T1000 (cell line): ENCODE results near the gene RBFOX1.

ENCODE experiments used
- DNase-seq: peaks from one replicate; lab custom pipeline; 2025; ENCODE audit warnings: mixed read lengths; lab: John Stamatoyannopoulos, UW

The RBFOX1 gene

DNA sequence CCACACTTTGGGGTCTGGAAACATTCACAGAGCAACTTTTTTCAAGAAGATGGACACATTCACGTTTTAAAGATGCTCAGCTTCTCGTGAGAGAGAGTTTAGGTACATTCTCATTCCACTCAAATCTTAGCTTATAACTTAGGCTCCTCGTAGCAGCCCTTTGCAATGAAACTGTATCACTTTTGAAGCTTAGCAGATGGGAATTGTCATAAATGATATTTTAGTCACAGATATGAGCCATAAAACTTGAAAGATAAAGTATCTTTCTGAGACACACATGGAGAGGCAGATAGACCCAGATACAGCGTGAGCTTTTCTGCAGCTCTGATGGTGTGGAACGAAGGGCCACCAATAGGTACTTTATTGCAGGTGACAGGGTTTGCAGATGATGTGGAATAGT is 41.1 kb downstream of the RBFOX1 start:
- no peak for DNase-seq

DNA sequence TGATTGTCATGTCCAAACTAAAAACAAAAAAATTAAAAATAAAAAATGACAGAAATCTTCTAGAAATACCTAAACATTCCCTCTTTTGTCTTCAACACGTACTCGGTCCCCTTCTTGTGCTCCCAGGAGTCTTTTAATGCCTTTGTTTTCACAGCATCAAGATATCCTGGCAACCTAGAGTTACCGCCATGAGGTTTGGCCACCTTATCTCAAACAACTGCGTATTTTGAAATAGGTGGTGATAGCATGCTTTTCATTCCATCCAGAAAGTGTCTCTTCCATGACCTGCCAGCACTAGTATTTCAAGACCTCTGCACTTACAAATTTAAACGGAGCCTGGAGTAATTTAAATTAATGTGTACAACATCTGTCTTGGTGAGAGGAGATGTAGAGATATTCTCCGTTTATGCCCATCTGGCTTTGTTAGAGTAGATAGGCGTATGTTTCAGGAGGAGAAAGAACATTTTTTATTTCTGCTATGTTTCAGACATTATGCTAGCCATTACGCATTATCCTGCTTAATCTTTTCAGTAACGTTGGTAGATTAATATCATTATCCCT is 42.0 kb downstream of the RBFOX1 start:
- DNase-seq: no peak

DNA sequence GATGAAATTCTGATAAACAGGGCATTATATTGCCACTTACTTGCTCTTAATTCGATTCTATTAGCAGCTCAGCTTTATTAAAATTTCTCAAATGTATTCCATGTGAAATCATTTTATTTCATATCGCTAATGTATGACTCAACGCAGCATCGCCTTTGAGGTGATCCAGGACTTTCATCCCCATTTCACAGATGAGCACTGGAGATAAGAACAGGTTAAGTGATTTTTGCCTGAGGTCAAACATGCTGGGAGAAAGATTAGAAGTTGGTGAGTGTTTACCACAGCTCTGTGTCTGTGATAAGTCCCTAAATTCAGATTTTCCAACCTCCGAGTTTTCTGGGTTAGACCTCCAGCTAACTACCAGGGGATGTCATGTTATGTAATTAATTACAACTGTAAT is 43.6 kb downstream of the RBFOX1 start:
- no peak for DNase-seq

DNA sequence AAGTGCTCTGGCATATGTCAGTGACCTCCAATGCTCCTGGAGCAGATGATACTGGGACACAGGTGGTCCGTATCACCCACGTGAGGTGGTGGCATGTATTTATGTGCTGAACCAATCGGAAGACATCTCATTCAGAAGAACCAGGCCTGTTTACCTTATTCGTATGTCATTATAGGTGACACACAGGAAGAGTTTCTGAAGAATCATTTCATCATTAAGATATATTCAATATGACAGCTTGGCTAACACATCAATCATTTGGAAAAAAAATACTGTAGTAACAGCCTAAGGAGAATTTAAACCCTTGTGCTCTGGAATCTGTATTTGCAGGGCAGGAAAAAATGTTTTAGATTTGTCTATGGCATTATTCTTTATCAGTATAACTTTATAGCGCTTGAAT is 44.6 kb downstream of the RBFOX1 start:
- no peak for DNase-seq

DNA sequence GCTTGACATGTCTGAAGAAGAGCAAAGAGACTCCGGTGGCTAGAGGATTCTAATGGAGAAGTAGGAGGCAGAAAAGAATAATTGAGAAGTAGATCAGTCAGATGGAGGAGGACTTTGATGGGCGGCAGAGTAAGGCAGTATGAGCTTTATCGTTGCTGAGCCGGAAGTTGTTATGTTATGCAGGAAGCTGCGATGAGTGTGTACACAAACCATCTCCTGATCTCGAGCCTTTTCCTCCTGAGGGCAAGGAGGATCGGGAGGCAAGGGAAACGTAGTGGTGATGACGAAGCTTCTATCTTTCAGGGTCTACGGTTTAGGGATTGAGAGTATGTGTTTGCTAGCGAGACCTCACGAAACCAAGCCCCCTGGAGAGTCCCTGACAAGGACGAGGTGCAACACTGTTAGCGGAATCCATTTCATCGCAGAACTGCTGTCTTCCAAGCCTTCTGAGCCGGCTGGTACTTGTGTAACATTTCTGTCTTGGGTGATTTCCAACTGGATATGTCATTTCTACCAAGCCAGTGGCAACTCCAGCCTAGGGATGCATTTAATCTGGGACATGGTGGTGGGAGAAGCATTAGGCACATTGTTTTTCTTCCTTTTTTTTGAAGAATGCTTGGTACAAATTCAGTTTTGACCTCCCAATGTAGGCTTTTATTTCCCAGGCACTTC is 45.5 kb downstream of the RBFOX1 start:
- no peak for DNase-seq

DNA sequence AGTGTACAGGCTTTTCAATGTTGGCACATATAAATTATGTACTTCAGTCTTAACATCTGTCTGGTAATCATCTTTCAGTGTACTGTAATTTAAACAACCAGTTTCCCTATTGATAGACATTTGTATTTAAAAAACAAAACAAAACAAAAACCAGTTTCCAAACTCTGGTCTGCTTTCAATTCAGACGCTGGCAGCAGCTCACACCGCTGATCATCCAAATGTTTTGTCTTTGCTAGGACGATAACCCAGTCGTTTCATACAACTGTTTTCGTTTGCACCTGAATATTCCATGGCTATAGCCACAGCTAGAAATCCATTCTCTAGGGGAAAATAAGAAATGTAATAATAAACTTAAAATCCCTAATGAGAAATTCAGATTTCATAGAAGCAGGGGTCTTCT is 47.8 kb downstream of the RBFOX1 start:
- no peak for DNase-seq

DNA sequence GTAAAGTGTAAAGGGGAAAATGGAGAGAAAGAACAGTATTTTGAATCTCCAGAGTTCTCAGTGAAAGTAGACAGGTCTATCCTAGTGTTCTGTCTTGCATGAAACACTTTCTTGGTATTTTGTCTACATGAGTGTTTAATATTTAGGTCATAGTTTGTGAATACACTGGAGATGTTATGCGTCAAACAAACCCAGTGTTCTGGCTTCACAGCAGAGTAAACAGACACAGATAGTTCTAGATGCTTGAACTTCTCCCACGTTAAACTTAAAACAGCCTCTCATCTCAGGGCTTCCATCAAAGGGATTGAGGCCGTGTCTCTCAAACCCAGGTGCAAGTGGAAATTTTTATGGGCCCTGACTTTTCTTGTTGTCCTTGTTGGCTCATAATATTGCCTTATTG is 48.3 kb downstream of the RBFOX1 start:
- no peak for DNase-seq

DNA sequence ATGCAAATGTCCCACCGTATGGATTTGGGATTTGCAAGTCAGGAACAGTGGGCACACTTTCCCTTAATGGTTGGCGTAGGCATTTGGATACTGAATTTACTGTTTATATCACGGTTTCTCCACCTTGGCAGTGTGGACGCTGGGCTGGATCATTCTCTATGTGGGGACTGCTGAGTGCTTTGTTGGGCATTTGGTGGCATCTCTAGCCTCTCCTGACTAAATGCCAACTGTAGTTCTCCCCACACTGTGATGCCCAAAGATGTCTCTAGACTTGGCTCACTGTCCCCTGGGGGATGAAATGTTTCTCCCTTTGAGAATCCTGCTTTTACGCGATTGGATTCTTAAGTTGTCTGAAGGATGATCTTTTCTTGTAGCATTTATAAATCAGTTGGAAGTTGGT is 49.0 kb downstream of the RBFOX1 start:
- DNase-seq: no peak

DNA sequence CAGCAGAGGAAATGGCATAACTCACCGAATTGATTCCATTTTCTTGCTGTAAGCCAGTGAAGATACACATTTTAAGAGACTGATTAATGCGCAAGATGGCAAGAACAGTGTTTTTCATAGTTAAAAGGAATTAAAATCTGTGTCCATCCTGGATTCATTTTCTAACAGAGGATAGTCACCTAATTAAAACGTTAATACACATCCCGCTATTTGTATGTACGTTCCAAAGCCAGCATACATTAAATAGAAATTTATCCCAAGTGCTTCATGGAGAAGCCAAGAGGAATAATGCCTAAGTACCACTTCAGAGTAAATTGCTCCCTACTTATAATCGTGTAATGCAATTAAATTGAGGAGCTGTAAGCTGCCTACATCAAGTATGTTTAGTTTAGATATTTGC is 49.9 kb downstream of the RBFOX1 start:
- no peak for DNase-seq

DNA sequence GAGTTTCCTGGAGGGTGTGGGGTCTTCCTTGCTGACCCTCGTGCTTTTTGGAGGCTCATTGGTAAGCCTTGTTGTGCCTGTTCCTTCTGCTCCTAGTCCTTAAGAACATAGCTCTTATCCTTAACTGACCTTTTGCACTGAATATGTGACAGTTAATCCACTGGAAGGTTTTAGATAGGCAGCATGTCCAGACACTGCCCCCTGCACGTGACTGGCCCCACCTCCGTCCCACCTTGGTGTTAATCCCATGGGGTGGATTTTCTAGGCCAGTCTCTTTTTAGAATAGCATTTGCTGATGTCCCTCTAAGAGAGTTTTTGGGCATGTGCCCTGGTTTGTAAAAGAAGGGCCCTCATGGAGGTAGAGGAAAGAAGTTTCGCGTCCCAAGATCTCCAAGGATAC is 58.3 kb downstream of the RBFOX1 start:
- no peak for DNase-seq

DNA sequence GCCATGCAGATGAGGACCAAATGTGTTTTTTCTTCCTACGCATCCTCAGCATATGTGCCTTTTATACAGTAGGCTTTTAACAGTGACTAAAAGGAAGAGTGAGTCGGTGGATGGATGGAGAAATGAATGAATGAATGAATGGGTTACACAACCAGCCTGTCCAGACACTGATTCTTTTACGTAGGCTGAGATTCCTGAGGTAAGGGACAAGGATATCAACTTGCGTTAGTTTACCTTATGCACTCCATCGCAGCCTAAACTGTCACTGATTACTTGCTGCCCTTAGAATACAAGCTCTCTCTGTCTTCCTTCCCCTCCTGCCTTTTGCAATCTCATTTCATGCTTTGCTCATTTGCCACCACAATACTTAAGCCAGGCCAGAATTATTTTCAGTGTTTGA is 59.0 kb downstream of the RBFOX1 start:
- DNase-seq: no peak

DNA sequence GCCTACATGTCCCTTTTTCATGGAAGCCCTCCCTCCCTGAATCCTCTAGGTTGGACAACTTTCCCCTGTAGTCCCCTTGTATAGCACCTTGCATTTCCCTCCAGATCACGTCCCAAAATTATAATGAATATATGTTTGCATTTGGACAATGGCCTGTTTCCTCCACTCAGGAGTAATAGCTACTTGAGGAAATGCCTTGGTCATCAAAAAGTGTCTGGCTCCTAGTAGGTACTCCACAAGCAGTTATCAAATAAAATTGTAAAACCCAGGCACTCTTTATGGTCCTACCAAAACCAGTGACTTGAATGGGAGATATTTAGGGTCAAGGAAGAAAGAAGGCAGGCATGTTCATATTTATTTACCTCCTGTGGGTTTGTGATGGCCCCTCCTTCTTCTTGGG is 59.6 kb downstream of the RBFOX1 start:
- no peak for DNase-seq

DNA sequence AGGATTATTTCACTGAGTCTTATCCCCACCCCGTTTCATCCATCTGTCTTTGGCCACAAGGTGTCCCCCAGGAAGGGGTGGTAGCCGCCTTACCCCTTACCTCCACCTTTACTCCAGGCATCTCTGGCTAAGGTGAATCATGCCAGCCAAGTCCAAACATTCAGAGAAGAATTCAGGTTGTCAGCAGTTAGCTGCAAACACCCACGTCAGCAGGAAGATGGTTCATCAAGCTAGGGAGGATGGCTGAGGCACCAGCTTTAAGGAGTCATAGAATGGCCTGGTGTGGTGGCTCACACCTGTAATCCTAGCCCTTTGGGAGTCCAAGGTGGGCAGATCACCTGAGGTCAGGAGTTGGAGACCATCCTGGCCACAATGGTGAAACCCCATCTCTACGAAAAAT is 61.0 kb downstream of the RBFOX1 start:
- no peak for DNase-seq

DNA sequence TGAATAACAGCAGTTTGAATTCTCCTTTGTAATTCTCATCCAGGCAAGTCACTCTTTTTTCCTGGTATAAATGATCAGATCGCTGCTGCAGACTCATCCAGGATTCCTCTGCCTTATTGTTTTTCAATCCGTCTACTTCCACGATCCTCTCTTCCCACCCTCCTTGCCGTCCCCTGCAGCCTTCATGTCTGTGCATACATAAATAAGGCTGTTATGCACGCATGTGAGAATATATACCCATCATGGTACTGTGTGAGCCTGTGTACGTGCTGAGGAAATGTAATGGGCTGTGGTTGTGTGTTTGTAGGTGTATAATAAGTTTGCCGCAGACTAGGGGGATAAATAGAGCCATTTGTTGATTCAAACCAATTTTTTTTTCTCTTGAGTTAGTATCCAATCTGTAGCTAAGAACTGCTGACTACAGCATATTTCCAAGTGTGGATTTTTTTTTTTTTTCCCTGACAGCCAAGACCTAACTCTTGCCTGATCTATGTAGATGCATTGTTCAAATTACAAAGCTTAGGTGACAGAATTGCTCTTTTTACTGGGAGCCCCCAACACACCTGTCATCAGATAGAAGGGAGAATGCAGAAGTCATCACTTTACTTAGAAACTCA is 62.2 kb downstream of the RBFOX1 start:
- DNase-seq: no peak

DNA sequence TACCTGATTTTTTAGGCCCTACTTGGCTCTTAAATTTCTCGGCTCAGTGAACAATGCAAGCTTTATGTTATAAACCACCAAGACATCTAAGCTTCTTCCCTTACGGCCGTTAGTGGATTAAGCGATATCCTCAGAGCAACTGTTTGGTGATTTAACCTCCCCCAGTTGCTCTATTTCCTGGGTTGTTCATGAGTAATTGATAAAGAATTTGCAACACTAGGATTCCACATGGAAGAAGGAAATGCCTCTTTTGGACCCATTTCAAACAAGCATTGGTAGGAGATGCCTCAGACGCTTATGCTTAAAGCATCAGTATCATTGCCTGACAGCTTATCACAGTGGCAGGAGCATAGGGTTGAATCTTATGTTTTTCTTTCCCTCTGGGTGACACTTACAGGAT is 65.3 kb downstream of the RBFOX1 start:
- DNase-seq: no peak

DNA sequence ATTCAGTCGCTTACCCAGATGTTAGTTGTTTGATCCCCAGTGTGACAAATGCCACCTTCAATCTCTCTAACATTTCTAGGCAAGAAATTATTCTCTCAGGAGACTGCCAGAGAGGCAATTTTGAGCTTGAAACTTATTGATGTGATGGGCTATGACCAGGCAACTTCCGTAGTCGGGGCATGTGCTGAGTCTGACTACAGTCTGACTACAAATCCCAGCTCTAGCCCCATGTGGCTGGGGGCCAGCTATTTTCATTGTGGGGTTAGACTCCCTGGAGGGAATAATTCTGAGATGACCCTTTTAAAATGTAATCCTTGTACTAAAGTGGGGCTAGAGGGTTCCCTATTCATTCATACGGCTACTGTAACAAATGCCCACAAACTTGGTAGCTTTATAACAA is 65.9 kb downstream of the RBFOX1 start:
- DNase-seq: no peak

DNA sequence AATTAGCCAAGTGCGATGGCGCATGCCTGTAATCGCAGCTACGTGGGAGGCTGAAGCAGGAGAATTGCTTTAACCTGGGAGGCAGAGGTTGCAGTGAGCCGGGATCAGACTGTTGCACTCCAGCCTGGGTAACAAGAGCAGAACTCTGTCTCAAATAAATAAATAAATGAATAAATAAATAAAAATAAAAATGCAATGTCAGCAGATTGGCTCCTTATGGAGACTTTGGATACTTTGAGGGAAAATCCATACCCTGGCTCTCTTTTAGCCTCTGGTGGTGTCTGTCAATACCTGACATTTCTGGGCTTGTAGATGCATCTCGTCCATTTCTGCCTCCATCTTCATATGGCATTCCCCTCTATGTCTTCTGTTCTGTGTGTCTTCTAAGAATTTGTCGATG is 66.7 kb downstream of the RBFOX1 start:
- DNase-seq: no peak

DNA sequence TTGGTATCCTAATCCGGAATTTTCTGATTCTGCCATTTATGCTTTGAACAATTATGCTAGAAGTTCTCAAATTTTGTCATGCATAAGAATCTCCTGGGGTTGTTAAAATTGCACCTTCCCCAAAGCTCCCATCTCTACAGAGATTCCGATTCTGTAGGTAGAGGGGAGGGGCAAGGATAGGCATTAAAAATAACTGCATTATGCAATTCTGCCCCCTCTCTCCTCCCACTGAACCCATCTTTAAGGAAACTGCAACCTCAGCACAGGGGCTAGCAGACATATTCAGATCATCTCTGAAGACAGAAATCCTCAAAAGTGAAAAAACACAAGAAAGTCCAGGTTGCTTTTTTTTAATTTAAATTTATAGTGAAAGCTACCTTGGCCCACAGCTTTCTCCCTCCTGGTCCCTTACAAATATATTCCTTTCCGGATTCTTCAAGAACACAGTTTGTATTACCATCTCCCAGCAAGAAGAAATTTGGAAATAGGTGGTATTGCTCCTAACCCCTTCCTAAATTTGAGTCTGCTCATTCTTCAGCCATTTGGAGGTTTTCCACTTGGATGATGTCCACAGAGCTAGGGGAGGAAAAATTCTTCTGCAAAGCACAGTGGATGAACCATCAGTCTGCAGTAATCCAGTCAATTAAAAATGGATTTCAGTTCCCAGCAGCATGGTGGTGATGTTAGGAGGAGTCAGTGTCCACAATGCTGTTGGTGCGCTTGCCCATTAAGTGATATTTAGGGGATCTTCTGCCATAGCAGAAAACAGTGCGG is 67.7 kb downstream of the RBFOX1 start:
- DNase-seq: no peak

DNA sequence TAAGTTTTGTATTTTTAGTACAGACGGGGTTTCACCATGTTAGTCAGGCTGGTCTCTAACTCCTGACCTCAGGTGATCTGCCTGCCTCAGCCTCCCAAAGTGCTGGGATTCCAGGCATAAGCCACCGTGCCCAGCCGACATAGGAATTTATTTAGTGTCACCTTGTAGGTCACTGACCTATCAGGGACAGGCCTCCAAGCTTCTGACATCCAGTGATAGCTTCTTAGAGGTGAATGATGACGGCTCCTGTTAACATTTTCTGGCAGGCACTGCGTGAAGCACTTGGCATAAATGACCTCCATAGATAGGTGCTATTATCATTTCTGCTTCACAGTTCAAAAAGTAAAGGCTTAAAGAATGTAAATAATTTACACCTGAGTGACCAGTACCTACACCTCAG is 71.6 kb downstream of the RBFOX1 start:
- DNase-seq: no peak

DNA sequence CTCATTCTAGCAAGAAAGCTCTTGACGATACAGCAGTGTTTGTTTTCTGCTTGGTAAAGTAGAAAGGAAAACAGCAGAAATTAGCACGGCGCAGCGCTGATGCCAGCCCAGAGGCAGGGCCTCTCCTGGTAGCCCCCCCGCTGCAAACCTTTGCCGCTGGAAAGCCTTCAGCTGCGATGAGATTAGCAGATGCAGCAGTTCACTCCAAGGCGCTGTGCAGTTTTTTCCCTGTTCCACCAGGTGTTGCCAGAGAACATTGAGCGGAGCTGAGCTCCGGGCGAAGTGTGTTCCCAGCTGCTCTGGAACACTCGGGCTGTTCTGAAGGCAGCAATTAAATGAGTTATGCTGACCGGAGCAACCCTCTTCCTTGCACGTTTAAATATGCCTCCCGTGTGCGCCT is 72.5 kb downstream of the RBFOX1 start:
- DNase-seq: no peak

DNA sequence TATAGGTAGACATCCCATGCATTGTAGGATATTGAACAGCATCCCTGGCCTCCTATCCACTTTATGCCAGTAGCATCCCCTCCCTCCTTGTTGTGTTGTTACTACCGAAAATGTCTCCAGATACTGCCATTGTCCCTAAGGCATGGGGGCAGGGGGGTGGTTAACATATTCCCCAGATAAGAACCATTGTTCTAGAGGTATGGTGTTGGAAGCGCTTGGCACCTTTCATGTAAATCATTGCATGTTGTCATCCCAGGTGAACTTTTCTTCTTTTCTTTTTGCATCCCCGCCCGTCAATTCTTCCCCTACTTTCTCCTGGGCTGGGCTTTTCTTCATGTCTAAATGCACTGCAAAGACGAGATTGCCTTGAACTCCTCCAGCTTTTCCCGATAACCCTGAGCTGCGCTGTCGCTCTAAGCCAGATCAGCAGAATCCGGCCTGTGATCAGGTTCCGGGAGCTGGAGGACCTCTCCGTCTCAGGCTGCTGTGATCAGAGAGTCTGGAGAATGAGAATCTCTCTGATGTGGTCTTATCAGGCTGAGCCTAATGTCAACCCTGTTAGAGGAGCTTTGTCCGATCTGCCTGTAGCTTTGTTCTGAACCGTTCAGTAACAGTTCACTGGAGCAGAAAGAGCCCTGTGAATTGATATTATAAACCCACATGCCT is 76.2 kb downstream of the RBFOX1 start:
- no peak for DNase-seq

DNA sequence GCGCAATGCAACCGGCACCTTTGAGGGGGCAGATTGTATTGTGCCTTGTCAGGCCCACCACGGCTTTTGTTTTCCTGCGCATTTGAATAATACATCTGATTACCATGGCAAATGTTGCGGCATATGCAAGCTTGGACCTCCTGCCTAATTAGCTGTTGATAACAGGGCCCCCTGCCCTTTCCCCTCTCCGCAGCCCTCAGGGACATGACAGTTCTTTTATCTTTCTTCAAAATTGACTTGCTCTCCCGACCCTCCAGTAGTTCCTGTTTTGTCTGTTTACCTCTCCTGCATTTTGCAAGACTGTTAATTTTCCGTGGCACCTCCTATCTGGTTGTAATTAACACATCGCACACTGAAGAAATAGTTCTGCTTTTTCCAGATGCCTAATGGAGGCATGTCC is 86.8 kb downstream of the RBFOX1 start:
- DNase-seq: no peak

DNA sequence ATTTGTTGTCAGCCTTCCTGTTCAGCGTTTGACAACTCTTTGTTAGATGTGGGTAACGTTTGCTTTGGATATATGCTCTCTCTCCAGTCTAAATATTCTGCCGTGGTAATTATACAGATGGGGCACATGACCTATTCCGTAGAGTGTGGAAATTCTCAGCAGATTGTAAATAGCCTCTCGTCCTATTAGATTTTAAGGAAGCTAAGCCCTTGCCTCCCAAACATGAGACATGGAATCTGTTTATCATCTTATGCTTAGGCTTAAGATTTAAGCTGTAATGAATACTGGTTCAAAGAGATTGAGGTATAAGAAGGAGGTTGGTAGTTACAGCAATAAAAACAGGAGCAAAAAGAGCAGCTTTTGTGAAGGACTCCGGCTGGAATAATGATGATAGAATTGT is 87.4 kb downstream of the RBFOX1 start:
- no peak for DNase-seq
